CD4-positive, alpha-beta T cell (primary cell): Measurements from ENCODE around the gene KCNF1. TPM values are rescaled to one million over a fixed set of nuclear protein-coding genes. Genes with fewer than 3 reads are reported as not detected.

Experiments used
- ATAC-seq: fragments of 200-7000 bp; cut with Tn5 transposase; one replicate; pipeline ENCODE4 v1.10.0; 2022; ENCODE audit warnings: mild to moderate bottlenecking; ENCODE audit not compliant: poor library complexity
- CTCF ChIA-PET: fragments of 350-600 bp; sonication (Branson Sonifier 250); formaldehyde crosslinking; loops from one replicate; lab custom pipeline; 2021; ENCODE audit warnings: antibody characterized with exemption, inconsistent platforms; lab: Charles Lee
- POLR2A ChIA-PET: fragments of 350-600 bp; sonication (Branson Sonifier 250); formaldehyde crosslinking; loops from one replicate; lab custom pipeline; 2021; ENCODE audit warnings: antibody characterized with exemption, inconsistent platforms; lab: Charles Lee
- DNase-seq, 14 experiments: peaks; one replicate each; pipeline ENCODE4 v3.0.0-alpha.2; 2013 to 2020; ENCODE audit warnings: mixed read lengths in 2 of 14
- H3K27ac ChIP-seq, 2 donors: one replicate each; pipeline versions ENCODE4 v1.5.1 to v1.7.0; 2013; ENCODE audit warnings: low read length in 2 of 2, low read depth in 1 of 2, mild to moderate bottlenecking in 1 of 2
- H3K27me3 ChIP-seq, 2 experiments: 1 replicate in 1 of 2; 2 replicates in 1 of 2; pipeline versions ENCODE4 v1.6.1 to v1.7.0; 2013; ENCODE audit warnings: low read length in 2 of 2, control low read depth in 1 of 2, mild to moderate bottlenecking in 1 of 2, moderate library complexity in 1 of 2; ENCODE audit not compliant: insufficient read depth in 2 of 2, control insufficient read depth in 1 of 2
- H3K36me3 ChIP-seq: one replicate; pipeline ENCODE4 v1.6.1; 2013; ENCODE audit warnings: low read length, control low read depth; ENCODE audit not compliant: insufficient read depth
- H3K4me1 ChIP-seq: one replicate; pipeline ENCODE4 v1.6.1; 2013; ENCODE audit warnings: low read length, control low read depth; ENCODE audit not compliant: insufficient read depth
- H3K4me3 ChIP-seq: one replicate; pipeline ENCODE4 v1.5.1; 2013; ENCODE audit warnings: mild to moderate bottlenecking, low read length, moderate library complexity
- H3K9me3 ChIP-seq, 2 experiments: 1 replicate in 1 of 2; 2 replicates in 1 of 2; pipeline versions ENCODE4 v1.6.1 to v1.7.0; 2013; ENCODE audit warnings: low read length in 2 of 2, mild to moderate bottlenecking in 2 of 2, control low read depth in 1 of 2, moderate library complexity in 1 of 2; ENCODE audit not compliant: control insufficient read depth in 1 of 2, insufficient read depth in 1 of 2
- H3K27ac Mint-ChIP-seq: one replicate; pipeline ENCODE4 v1.8.0; 2020; ENCODE audit warnings: mixed read lengths
- H3K27me3 Mint-ChIP-seq: one replicate; pipeline ENCODE4 v1.8.0; 2021; ENCODE audit warnings: mixed read lengths
- H3K36me3 Mint-ChIP-seq: one replicate; pipeline ENCODE4 v1.8.0; 2021; ENCODE audit warnings: low read depth, mixed read lengths
- H3K4me1 Mint-ChIP-seq: one replicate; pipeline ENCODE4 v1.8.0; 2021; ENCODE audit warnings: low read depth, mixed read lengths
- H3K4me3 Mint-ChIP-seq: one replicate; pipeline ENCODE4 v1.8.0; 2020; ENCODE audit warnings: mild to moderate bottlenecking, mixed read lengths
- H3K9me3 Mint-ChIP-seq: one replicate; pipeline ENCODE4 v1.8.0; 2020; ENCODE audit warnings: mixed read lengths
- intact Hi-C, 2 experiments: fragments of 100-400 bp; cut with DNase I in 1 of 2; cut with micrococcal nuclease in 1 of 2; formaldehyde crosslinking; loops; one replicate each; pipeline versions ENCODE4 v1.15.1 to v1.9.0; 2023 to 2025; cut with DNase I, micrococcal nuclease
- total RNA-seq, 174 experiments: library from RNA in 2 of 174; stranded (reverse) in 2 of 174; gene quantifications; one replicate each; pipeline ENCODE4 v1.2.3 and lab custom pipeline; 2021 to 2026
- TF ChIP-seq, protein P1 (sequence below): fragments of 200-600 bp; IDR thresholded peaks from one replicate; pipeline ENCODE4 v1.8.0; 2022; ENCODE audit warnings: antibody characterized with exemption, mild to moderate bottlenecking

Gene KCNF1
- total RNA-seq, 2 experiments from 2014 or later, result not detected

DNA sequence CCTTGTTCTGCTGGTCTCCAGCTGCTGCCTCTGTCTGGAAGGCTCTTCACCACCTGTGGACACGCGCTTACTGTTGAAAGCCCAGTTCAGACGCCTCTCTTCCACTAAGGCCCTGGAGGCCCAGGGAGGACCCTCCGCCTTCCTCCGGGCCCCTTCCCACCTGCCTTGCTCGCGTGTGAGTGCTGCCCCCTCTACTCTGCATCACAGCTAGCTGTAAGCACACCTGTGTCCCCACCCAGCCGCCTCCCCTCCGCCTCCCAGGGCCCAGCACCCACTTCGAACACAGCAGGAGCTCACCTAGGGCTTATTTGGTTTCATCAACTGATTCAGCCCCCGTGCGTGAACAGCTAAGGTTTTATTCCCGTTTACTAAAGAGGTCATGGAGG lies 49.7 kb downstream of the KCNF1 start:
- H3K27ac Mint-ChIP-seq, result no peak overlapping the region
- no peaks in the 10 kb centered on the region for H3K4me1 Mint-ChIP-seq
- Histone ChIP-seq H3K4me3 (no peak overlapping the region), H3K27ac (no peak overlapping the region), H3K36me3 (no peaks in the 10 kb centered on the region), H3K9me3 (no peaks in the 10 kb centered on the region), H3K27me3 (peaks cover 9 to 10% of the 10 kb centered on the region in 2 experiments), H3K4me1 (no peaks in the 10 kb centered on the region)
- DNase-seq (no peak), ATAC-seq (no peak)
- ChIA-PET CTCF (no interaction called here), POLR2A (no interaction called here)
- intact Hi-C loops, result no loop called here
- no peaks in the 10 kb centered on the region for H3K9me3 Mint-ChIP-seq
- TF ChIP-seq, protein P1, sequence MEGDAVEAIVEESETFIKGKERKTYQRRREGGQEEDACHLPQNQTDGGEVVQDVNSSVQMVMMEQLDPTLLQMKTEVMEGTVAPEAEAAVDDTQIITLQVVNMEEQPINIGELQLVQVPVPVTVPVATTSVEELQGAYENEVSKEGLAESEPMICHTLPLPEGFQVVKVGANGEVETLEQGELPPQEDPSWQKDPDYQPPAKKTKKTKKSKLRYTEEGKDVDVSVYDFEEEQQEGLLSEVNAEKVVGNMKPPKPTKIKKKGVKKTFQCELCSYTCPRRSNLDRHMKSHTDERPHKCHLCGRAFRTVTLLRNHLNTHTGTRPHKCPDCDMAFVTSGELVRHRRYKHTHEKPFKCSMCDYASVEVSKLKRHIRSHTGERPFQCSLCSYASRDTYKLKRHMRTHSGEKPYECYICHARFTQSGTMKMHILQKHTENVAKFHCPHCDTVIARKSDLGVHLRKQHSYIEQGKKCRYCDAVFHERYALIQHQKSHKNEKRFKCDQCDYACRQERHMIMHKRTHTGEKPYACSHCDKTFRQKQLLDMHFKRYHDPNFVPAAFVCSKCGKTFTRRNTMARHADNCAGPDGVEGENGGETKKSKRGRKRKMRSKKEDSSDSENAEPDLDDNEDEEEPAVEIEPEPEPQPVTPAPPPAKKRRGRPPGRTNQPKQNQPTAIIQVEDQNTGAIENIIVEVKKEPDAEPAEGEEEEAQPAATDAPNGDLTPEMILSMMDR, result no peak
- H3K4me3 Mint-ChIP-seq, result no peak overlapping the region
- no peaks in the 10 kb centered on the region for H3K36me3 Mint-ChIP-seq
- H3K27me3 Mint-ChIP-seq, result peaks cover 56% of the 10 kb centered on the region

DNA sequence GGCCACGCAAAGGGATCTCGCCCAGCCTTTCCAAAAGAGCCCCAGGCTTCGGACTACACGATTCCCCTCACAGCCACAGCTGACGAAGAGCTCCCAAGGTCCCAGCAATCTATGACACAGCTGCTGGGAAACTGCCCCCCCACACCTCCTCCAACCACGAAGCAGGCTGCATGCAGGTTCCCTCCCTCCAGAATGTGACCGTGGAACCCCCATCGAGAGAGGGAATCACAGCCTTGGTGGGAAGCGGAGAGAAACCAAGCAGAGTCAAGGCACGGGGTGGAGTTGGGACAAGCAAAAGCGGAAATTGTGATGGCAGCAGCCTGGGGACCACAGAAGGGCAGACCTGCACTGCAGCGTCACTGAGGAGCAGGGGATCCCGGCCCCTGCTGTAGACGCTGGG lies 50.3 kb downstream of the KCNF1 start:
- ChIA-PET POLR2A (no interaction called here), CTCF (no interaction called here)
- Histone ChIP-seq H3K27ac (no peak overlapping the region), H3K27me3 (peaks cover 10% of the 10 kb centered on the region in 2 experiments), H3K36me3 (no peaks in the 10 kb centered on the region), H3K9me3 (no peaks in the 10 kb centered on the region), H3K4me1 (no peaks in the 10 kb centered on the region), H3K4me3 (no peak overlapping the region)
- H3K4me3 Mint-ChIP-seq, result no peak overlapping the region
- H3K27me3 Mint-ChIP-seq, result peaks cover 59% of the 10 kb centered on the region
- H3K4me1 Mint-ChIP-seq, result no peaks in the 10 kb centered on the region
- no peaks in the 10 kb centered on the region for H3K36me3 Mint-ChIP-seq
- no peaks in the 10 kb centered on the region for H3K9me3 Mint-ChIP-seq
- no peak for ATAC-seq
- DNase-seq, result no peak
- TF ChIP-seq, protein P1, result no peak
- intact Hi-C loops, result no loop called here
- H3K27ac Mint-ChIP-seq, result no peak overlapping the region

DNA sequence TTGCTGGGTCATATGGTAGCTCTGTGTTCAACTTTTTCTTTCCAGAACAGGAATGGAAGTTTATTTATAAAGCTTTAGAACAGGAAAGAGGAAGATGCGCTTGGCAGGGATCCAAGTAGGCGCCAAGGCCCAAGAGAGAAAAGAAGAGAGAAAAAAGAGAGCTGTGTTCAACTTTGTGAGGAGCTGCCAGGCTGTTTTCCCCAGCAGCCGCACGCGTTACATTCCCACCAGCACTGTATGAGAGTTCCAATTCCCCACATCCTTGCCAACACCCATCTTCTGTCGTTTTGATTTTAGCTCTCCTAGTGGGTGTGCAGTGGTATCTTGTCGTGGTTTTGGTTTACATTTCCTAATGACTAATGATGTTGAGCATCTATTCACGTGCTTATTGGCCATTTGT lies 51.4 kb downstream of the KCNF1 start:
- no peaks in the 10 kb centered on the region for H3K9me3 ChIP-seq
- Mint-ChIP-seq H3K4me1 (no peaks in the 10 kb centered on the region), H3K27ac (no peak overlapping the region), H3K36me3 (no peaks in the 10 kb centered on the region), H3K4me3 (no peak overlapping the region), H3K9me3 (no peaks in the 10 kb centered on the region), H3K27me3 (peaks cover 57% of the 10 kb centered on the region)
- TF ChIP-seq, protein P1, result no peak
- ChIA-PET POLR2A (no interaction called here), CTCF (no interaction called here)
- intact Hi-C loops, result no loop called here
- H3K27me3 ChIP-seq, result peaks cover 10% of the 10 kb centered on the region in 2 experiments
- ATAC-seq, result no peak
- no peaks in the 10 kb centered on the region for H3K36me3 ChIP-seq
- no peak for DNase-seq
- H3K27ac ChIP-seq, result no peak overlapping the region
- H3K4me1 ChIP-seq, result no peaks in the 10 kb centered on the region
- no peak overlapping the region for H3K4me3 ChIP-seq

Other genes starting within 250 kb of the KCNF1 start
- gene NOL10, start 222.0 kb upstream of the KCNF1 start, total RNA-seq, result 10 to 100 TPM; 19.0 to 19.6 TPM
- not detected for gene ATP6V1C2, start 190.3 kb upstream of the KCNF1 start, total RNA-seq
- 10 to 100 TPM; 25.5 to 26.3 TPM for gene PDIA6, start 99.1 kb upstream of the KCNF1 start, total RNA-seq
- 1 to 10 TPM; 6.9 to 7.3 TPM for gene SLC66A3, start 243.5 kb downstream of the KCNF1 start, total RNA-seq